PFSK-1 (cell line): ENCODE measurements around the gene CNTNAP2.

Source experiments
- FOXP2 ChIP-seq: optimal IDR thresholded peaks from 2 replicates; pipeline ENCODE3; 2011; ENCODE audit warnings: borderline replicate concordance, control low read depth, inconsistent platforms; ENCODE audit not compliant: insufficient read depth; ENCODE audit errors: extremely low read length, extremely low read depth
- POLR2AphosphoS5 ChIP-seq: IDR thresholded peaks from 2 replicates; pipeline ENCODE4 v1.6.1; 2012; ENCODE audit warnings: low read depth, mild to moderate bottlenecking, control low read depth, low read length, moderate library complexity
- SIN3A ChIP-seq: IDR thresholded peaks from 2 replicates; pipeline ENCODE4 v1.6.1; 2012; ENCODE audit warnings: mild to moderate bottlenecking, low read length, moderate library complexity, borderline replicate concordance; ENCODE audit not compliant: insufficient read depth
- TAF1 ChIP-seq: IDR thresholded peaks from 2 replicates; pipeline ENCODE4 v1.6.1; 2012; ENCODE audit warnings: low read length, control low read depth, borderline replicate concordance; ENCODE audit not compliant: insufficient read depth
- TF ChIP-seq, protein P1 (sequence below), 2 experiments: IDR thresholded peaks; 2 replicates each; pipeline versions ENCODE4 v1.6.1 to v1.8.0; 2011 to 2012; ENCODE audit warnings: low read depth in 2 of 2, low read length in 2 of 2, control low read depth in 1 of 2, inconsistent platforms in 1 of 2, mild to moderate bottlenecking in 1 of 2, moderate library complexity in 1 of 2; ENCODE audit not compliant: insufficient read depth in 1 of 2

Gene CNTNAP2

DNA sequence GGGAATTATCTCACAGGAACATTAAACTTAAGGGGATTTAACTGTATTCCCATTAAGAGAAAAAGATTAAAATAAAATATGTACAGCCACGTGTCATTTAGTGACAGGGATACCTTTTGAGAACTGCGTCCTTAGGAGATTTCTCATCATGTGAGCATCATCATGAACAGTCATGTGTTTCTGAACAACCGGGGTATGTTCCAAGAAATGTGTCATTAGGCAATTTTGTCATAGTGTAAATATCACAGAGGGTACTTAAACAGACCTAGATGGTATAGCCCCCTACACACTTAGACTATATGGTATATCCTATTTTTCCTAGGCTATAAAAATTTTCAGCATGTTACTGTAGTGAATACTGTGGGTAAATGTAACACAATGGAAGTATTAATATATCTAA, 840.3 kb downstream of the CNTNAP2 start:
- TF ChIP-seq TAF1 (no peak), SIN3A (no peak), FOXP2 (no peak), POLR2AphosphoS5 (no peak)
- TF ChIP-seq, protein P1, sequence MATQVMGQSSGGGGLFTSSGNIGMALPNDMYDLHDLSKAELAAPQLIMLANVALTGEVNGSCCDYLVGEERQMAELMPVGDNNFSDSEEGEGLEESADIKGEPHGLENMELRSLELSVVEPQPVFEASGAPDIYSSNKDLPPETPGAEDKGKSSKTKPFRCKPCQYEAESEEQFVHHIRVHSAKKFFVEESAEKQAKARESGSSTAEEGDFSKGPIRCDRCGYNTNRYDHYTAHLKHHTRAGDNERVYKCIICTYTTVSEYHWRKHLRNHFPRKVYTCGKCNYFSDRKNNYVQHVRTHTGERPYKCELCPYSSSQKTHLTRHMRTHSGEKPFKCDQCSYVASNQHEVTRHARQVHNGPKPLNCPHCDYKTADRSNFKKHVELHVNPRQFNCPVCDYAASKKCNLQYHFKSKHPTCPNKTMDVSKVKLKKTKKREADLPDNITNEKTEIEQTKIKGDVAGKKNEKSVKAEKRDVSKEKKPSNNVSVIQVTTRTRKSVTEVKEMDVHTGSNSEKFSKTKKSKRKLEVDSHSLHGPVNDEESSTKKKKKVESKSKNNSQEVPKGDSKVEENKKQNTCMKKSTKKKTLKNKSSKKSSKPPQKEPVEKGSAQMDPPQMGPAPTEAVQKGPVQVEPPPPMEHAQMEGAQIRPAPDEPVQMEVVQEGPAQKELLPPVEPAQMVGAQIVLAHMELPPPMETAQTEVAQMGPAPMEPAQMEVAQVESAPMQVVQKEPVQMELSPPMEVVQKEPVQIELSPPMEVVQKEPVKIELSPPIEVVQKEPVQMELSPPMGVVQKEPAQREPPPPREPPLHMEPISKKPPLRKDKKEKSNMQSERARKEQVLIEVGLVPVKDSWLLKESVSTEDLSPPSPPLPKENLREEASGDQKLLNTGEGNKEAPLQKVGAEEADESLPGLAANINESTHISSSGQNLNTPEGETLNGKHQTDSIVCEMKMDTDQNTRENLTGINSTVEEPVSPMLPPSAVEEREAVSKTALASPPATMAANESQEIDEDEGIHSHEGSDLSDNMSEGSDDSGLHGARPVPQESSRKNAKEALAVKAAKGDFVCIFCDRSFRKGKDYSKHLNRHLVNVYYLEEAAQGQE (IDR thresholded peaks at IDR 0.05; ENCODE audit: insufficient read depth in 1 of 2, low read depth in 2 of 2, low read length in 2 of 2), result no peak

DNA sequence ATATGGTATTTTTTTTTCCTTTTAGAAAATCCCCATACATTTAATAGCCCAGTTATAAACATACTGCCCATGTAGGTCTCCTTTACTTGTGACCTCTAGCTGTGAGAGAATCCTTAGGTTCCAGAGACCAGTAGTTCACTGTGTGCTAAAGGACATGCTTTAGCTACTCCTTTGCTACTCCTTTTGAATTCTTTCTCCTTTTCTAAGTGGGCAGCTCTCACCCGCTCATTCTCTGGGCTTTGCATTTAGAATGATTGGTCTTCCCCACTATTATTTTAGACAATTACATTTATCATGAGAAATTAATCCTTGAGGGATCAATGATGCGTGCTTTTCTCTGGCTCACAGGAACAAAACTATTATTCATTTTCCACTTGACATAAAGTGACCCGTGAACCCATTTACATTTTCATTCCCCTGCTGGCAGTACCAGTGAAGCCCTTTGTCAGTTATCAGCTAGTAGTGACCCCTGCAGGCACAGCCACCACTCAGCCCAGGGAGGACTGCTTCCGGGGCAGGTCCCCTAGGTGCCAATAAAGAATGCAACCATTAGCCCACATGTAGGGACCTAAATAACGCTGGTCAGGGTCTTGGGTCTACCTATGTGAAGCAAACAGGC, 844.3 kb downstream of the CNTNAP2 start:
- TF ChIP-seq POLR2AphosphoS5, result no peak
- no peak for TF ChIP-seq SIN3A
- TF ChIP-seq TAF1, result no peak
- TF ChIP-seq, protein P1 (IDR thresholded peaks at IDR 0.05; ENCODE audit: insufficient read depth in 1 of 2, low read depth in 2 of 2, low read length in 2 of 2), result no peak
- no peak for TF ChIP-seq FOXP2

DNA sequence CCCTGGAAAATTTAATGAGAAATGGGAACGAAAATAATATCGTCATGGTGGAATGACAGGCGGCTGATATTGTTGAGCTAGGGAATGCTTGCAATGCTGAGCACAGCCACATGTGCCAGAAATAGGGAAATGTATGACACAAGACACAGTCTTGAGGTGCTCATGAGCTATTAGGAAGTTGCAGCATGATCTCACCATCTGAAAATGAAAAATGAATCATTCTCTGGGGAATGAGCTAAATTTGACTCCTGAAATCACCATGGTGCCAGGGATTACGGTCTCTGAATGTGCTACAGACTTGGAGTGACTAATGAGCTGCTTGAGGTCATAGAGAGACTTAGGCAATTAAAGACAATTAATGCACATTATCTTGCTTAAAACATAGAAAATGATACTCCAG, 845.0 kb downstream of the CNTNAP2 start:
- TF ChIP-seq, protein P1 (IDR thresholded peaks at IDR 0.05; ENCODE audit: insufficient read depth in 1 of 2, low read depth in 2 of 2, low read length in 2 of 2), result no peak
- TF ChIP-seq FOXP2, result no peak

DNA sequence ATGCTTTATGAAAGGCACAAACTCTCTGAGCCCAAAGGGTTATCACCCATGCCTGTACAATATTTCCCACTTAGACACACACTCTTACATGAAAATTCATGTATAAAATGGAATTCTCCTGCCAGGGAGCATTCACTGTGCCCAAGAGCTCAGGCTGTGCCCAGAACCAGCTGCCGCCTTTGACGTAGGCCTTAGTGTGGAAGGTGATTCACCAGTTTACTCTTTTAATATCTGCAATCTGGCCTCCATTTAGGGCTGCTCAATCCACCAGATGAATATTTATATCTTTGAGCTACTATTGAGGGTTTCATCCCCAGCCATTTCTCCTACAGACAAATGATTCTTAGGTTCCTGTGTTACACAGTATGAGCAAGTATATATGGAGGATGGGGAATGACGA, 849.7 kb downstream of the CNTNAP2 start:
- no peak for TF ChIP-seq POLR2AphosphoS5
- TF ChIP-seq SIN3A, result no peak
- TF ChIP-seq FOXP2, result no peak
- TF ChIP-seq, protein P1 (IDR thresholded peaks at IDR 0.05; ENCODE audit: insufficient read depth in 1 of 2, low read depth in 2 of 2, low read length in 2 of 2), result no peak
- no peak for TF ChIP-seq TAF1

DNA sequence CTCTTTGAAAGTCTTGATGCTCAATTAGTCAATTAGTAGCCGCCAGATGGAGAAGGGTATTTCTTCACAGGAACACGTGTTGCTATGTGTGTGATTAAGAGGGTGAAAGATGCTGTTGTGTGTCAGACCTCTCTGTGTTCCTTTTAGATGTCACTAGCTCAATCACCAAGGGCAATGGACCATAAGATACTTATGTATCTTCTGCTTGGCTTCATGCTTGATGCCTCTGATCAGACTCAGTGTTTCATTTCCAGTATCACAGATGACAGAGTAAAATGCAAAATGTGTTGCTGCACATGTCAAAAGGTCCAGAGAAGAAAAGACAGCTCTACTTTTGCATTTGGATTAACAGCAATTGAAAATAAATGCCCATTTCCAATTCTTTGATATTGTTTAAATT, 865.9 kb downstream of the CNTNAP2 start:
- TF ChIP-seq TAF1 (no peak), POLR2AphosphoS5 (no peak), SIN3A (no peak), FOXP2 (no peak)
- TF ChIP-seq, protein P1 (IDR thresholded peaks at IDR 0.05; ENCODE audit: insufficient read depth in 1 of 2, low read depth in 2 of 2, low read length in 2 of 2), result no peak
